Erythroblast (primary cell): ENCODE results near the gene INPP4B.

Experiments
- DNase-seq, 2 experiments: peaks; one replicate each; lab custom pipeline; 2025; lab: John Stamatoyannopoulos, UW
- GATA1 ChIP-seq: IDR thresholded peaks from 2 replicates; pipeline ENCODE4 v1.6.1; 2011; ENCODE audit warnings: low read depth, mild to moderate bottlenecking, control low read depth, low read length, moderate library complexity
- POLR2A ChIP-seq: IDR thresholded peaks from 2 replicates; pipeline ENCODE4 v1.6.1; 2011; ENCODE audit warnings: mild to moderate bottlenecking, low read length

INPP4B gene

DNA sequence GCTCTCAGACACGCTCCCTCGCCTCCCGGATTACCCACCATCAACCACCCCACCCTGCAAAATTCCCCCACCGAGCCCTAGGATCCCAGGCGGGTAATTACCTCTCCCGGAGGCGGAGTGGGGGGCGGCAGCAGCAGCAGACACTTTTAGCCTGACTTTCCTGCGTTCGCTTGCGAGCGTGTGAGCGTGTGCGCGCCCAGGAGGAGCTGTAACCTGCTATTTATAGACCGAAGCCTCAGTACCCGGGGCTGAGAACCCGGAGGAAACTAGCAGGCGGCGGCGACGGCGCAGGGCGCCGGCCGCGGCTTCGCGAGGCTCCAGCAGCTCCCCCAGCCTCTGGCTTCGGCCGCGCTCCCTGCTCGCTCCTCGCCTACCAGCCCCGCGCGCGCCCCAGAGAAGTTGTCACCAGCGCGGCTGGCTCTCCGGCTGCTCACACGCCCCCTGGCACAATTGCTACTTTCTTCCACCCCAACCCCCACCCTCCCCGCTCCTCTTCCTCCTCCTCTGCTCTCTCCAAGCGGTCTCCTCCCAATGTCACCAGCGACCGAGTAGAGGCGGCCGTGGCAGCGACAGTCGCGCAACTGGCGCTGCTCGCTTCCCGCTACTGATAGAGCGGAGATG, at the start of gene INPP4B:
Gene INPP4B, minus strand, starts transcription at position 194 of the 621 bp plus-strand sequence.
- no peak for TF ChIP-seq GATA1
- no peak for TF ChIP-seq POLR2A
- peak; percentile 8 to 25 for DNase-seq

DNA sequence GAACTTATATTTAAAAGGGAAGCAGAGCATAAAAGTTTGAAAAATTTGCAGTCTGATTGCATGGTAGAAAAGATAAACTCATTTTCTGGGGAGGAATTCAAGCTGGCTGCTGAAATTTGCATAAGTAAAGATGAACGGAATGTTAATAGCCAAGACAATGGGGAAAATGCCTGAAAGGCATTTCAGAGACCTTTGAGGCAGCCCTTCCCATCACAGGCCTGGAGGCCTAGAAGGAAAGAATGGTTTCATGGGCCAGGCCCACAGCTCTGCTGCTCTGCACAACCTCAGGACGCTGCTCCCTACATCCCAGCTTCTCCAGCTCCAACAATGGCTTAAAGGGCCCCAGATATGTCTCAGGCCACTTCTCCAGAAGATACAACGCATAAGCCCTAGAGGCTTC, 46.9 kb upstream of the INPP4B start:
- no peak for DNase-seq
- no peak for TF ChIP-seq GATA1
- TF ChIP-seq POLR2A, result no peak

GRCh38 chr4:142886566-142886965, 40.5 kb upstream of the INPP4B start:
- no peak for DNase-seq
- TF ChIP-seq POLR2A, result no peak
- no peak for TF ChIP-seq GATA1

GRCh38 chr4:142883040-142883832, 37.1 kb upstream of the INPP4B start:
- TF ChIP-seq GATA1 (no peak), POLR2A (no peak)
- DNase-seq, result peak; percentile 5 to 9

DNA sequence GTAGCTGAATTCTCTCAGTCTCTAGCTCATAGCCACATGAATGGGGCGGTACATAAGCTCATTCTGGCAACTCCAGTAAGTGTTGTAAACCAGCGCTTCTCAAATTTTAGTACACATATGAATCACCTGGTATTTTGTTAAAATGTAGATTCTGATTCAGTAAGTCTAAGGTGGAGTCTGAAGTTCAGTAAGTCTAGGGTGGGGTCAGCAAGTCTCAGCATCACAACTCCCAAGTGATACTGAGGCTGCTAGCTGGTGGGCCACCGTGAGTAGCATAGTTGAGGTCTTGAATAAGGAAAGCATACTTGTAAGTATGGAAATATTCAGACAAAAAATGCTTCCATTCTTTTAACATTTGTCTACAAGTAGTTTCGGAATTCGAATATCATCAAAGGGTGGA, 36.1 kb upstream of the INPP4B start:
- no peak for TF ChIP-seq GATA1
- no peak for TF ChIP-seq POLR2A

DNA sequence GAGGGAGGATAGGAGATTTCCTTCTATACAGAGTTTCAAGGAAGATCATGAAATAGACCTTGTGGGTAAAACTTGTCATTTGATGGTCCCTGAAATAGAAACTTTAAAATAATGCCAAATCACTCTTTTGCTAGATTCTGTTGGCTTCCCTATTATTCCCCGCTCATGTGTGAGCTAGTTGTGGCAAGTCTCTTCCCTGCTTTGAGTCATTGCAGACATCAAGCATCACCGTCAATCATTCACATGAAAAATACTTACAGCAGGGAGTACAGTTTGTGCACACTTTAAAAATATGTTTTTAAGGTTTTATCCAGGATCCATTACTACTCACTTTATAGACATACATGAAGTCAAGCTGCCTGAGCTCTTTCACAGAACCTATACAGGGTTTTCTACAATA, 35.2 kb upstream of the INPP4B start:
- DNase-seq, result no peak
- TF ChIP-seq GATA1, result no peak
- TF ChIP-seq POLR2A, result no peak

More for the DNA sequence above, 36.1 kb upstream of the INPP4B start:
- DNase-seq, result no peak

DNA sequence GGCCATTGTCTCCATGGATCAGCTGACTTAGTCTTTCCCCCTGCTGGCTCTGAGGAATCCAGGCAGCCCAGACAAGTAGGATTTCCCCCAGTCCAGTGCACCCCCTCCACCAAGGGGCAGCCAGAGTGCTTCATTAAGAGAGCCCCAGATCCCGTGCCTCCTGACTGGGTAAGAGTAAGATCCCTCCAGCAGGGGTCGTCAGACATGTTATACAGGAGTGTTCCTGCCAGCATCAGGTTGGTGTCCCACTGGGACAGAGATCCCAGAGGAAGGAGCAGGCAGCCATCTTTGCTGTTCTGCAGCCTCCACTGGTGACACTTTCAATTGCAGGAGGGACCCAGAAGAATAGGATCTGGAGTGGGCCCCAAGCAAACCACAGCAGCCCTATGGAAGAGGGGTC, 29.0 kb upstream of the INPP4B start:
- no peak for TF ChIP-seq GATA1
- TF ChIP-seq POLR2A, result no peak
- DNase-seq, result peak in 1 of 2 experiments; percentile 2

DNA sequence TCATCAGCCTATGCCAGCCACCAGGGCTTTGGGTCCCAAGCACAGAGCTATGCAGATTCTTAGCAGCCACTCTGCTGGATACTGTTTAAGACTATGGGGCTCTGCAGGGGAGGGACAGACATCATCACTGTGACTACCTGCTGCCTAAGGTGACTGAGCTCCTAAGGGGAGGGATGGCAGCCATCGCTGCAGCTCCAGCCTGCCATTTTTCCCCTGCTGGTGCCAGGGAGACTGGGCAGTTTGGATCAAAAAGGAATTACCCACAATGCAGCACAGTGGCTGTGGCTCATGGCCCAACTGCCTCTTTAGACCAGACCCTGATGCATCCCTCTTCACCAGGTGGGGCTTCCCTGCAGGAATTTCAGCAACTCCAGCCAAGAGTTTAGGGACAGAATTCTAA, 28.6 kb upstream of the INPP4B start:
- no peak for TF ChIP-seq GATA1
- TF ChIP-seq POLR2A, result no peak
- DNase-seq, result no peak

DNA sequence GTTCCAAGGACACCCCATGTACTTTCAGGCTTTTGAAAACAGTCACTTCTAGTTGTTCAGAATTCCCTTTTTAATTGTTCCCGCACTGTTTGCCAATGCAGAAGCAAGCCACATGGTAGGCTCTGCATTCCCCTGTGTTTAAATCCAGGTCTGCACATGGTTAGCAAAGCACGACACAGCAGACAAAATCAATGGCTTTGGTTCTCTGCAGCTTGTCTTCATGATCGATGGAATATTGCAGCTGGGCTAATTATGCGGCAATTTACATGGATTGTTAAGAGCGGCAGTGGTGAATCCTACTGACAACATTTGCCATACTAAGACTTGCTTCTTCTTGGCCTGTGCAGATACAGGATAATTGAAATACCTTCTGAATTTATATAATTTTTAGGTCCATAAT, 20.6 kb upstream of the INPP4B start:
- DNase-seq, result no peak
- TF ChIP-seq GATA1, result no peak
- no peak for TF ChIP-seq POLR2A

DNA sequence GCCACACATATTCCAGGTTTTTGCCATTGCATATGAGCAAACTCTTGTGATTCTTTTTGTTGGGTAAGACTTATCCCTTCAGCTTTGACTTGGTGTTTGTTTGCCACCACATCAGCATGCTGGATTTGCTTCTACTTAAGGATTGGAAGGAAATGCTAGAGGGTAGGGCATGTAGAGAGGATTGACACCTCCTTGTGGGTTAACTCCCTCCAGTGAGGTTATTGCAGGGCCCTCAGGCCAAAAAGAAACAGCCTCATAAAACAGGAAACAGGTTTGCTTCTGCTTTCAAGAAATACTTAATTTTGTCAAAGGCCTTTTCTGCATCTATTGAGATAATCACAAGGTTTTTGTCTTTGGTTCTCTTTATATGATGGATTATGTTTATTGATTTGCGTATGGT, 15.2 kb upstream of the INPP4B start:
- TF ChIP-seq POLR2A, result no peak
- DNase-seq, result no peak

DNA sequence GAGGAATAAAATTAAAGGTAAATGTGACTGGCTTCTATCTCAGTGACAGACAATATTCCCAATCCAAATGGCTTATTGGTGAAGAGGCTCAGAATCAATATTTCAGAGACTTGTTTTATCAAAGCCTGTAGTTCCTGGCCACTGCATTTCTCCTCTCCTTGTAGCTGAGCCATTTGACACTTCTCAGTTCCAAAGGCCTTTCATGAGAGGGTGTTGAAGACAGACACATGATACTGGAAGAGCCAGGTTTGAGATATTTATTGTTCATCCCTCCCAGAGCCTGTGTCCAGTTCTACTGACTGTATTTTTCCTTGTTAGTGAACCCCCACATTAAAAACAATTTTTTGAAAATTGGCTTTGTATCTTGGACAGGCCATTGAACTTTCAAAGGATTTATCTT, 12.9 kb upstream of the INPP4B start:
- TF ChIP-seq GATA1 (no peak), POLR2A (no peak)
- no peak for DNase-seq

DNA sequence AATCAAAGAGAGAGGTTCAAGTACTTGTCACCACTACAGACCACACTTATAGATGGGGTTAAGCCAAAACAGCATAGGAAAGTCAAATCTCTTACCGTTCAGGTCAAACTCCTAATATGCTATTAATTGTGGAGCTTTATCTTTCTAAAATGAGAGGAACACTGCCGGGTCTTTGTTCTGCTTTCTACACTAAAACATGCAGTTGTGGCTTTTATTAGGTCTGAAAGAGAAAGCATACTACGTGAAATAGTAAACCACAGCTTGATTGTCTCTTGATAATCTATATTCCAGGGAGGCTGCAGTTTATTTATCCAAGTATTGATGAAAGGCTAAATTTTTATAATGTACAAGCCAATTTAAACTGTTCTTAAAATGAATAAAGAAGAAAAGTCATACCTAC, 12.3 kb upstream of the INPP4B start:
- TF ChIP-seq GATA1, result no peak
- TF ChIP-seq POLR2A, result no peak
- no peak for DNase-seq

DNA sequence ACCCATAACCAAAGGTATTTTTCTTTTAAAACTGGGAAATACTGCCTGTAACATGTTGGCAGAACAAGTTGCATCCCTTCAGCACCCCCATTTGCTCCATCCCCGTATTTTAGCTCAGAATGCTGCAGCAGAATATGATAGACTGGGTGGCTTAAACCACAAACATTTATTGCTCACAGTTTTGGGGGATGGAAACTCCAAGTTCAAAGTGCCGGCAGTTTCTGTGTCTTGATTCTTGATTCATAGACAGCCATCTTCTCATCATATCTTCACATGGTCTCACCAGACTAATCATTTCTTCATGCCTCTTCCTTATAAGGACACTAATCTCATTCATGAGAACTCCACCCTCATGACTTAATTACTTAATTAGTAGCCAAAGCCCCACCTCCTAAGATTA, 10.5 kb upstream of the INPP4B start:
- TF ChIP-seq POLR2A, result no peak
- no peak for TF ChIP-seq GATA1
- DNase-seq, result no peak

DNA sequence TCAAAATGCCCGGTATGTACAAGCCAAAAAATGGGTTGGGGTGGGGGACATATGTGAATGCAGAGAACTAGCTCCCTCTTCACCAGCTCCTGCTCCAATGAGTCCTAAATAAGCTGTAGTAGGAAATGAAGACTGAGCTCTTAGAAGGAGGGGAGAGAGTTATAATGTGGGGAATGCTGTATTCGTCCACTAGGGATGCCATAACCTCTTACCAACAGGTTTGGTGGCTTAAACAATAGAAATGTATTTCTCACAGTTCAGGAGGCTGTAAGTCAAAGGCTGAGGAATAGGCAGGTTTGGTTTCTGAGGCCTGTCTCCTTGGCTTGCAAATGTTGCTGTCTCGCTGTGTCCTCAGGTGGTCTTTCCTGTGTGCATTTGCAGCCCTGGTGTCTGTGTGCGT, 4.4 kb upstream of the INPP4B start:
- DNase-seq, result no peak
- TF ChIP-seq GATA1, result no peak
- TF ChIP-seq POLR2A, result no peak
